Neural cell (in vitro differentiated cells): Measurements from ENCODE around the gene GNAT3. TPM values are rescaled to one million over a fixed set of nuclear protein-coding genes. Genes with fewer than 3 reads are reported as not detected.

ENCODE experiments used
- H2AFZ ChIP-seq: fragments of 200-600, 300-800 bp; sonication (generic), shearing (Covaris generic); 2 replicates; pipeline ENCODE4 v1.6.0; 2014; ENCODE audit warnings: low read depth, mild to moderate bottlenecking, antibody characterized with exemption, low read length, moderate library complexity
- H3F3A ChIP-seq: fragments of 200-600 bp; shearing (Covaris generic); 2 replicates; pipeline ENCODE4 v1.6.1; 2016; ENCODE audit warnings: mild to moderate bottlenecking, moderate library complexity, mixed read lengths, antibody characterized with exemption, low read length; ENCODE audit not compliant: insufficient read depth, poor library complexity, severe bottlenecking
- H3K27ac ChIP-seq: fragments of 200-600, 300-800 bp; sonication (generic), shearing (Covaris generic); 2 replicates; pipeline ENCODE4 v1.5.1; 2014; ENCODE audit warnings: mild to moderate bottlenecking, low read length, moderate library complexity
- H3K27me3 ChIP-seq: fragments of 300-800, 200-600 bp; sonication (generic), shearing (Covaris generic); 2 replicates; pipeline ENCODE4 v1.6.0; 2014; ENCODE audit warnings: mild to moderate bottlenecking, low read depth, low read length, moderate library complexity; ENCODE audit not compliant: insufficient read depth
- H3K36me3 ChIP-seq: fragments of 300-800, 200-600 bp; sonication (generic), shearing (Covaris generic); 2 replicates; pipeline ENCODE4 v1.5.1; 2014; ENCODE audit warnings: mild to moderate bottlenecking, antibody characterized with exemption, low read length, moderate library complexity; ENCODE audit not compliant: insufficient read depth
- H3K4me2 ChIP-seq: fragments of 300-800, 200-600 bp; sonication (generic), shearing (Covaris generic); 2 replicates; pipeline ENCODE4 v1.6.0; 2014; ENCODE audit warnings: mild to moderate bottlenecking, low read length
- H3K4me3 ChIP-seq: fragments of 300-800, 200-600 bp; sonication (generic), shearing (Covaris generic); 2 replicates; pipeline ENCODE4 v1.5.1; 2014; ENCODE audit warnings: mild to moderate bottlenecking, low read length, moderate library complexity
- H3K79me2 ChIP-seq: fragments of 200-600 bp; shearing (Covaris generic); replicated peaks from 2 replicates; pipeline ENCODE4 v1.6.0; 2014; ENCODE audit warnings: mild to moderate bottlenecking, low read length, moderate library complexity; ENCODE audit not compliant: insufficient read depth
- H3K9ac ChIP-seq: fragments of 300-800, 200-600 bp; sonication (generic), shearing (Covaris generic); 2 replicates; pipeline ENCODE4 v1.6.1; 2016; ENCODE audit warnings: mild to moderate bottlenecking, low read length, mixed read lengths
- H3K9me2 ChIP-seq: fragments of 200-600 bp; shearing (Covaris generic); 2 replicates; pipeline ENCODE4 v1.6.1; 2016; ENCODE audit warnings: mild to moderate bottlenecking, low read length, mixed read lengths; ENCODE audit not compliant: insufficient read depth
- H3K9me3 ChIP-seq: fragments of 200-600, 300-800 bp; sonication (generic), shearing (Covaris generic); 2 replicates; pipeline ENCODE4 v1.6.1; 2016; ENCODE audit warnings: mild to moderate bottlenecking, mixed run types, low read length, moderate library complexity, mixed read lengths
- H4K20me1 ChIP-seq: fragments of 200-600 bp; shearing (Covaris generic); 2 replicates; pipeline ENCODE4 v1.6.1; 2016; ENCODE audit warnings: mild to moderate bottlenecking, mixed run types; ENCODE audit not compliant: insufficient read depth
- CTCF ChIP-seq: fragments of 450-650 bp; IDR thresholded peaks from 2 replicates; pipeline ENCODE4 v1.5.1; 2014; ENCODE audit warnings: antibody characterized with exemption, mild to moderate bottlenecking, moderate library complexity; ENCODE audit not compliant: poor library complexity, severe bottlenecking
- EP300 ChIP-seq: fragments of 450-650 bp; conservative IDR thresholded peaks from 2 replicates; pipeline ENCODE4 v1.6.1; 2014; ENCODE audit warnings: antibody characterized with exemption, mild to moderate bottlenecking, moderate library complexity; ENCODE audit not compliant: poor library complexity, severe bottlenecking
- EZH2 ChIP-seq: fragments of 200-600, 300-800 bp; shearing (Covaris generic), sonication (generic); IDR thresholded peaks from 2 replicates; pipeline ENCODE4 v1.6.1; 2014; ENCODE audit warnings: antibody characterized with exemption, low read length, borderline replicate concordance, mild to moderate bottlenecking; ENCODE audit not compliant: insufficient read depth, poor library complexity, severe bottlenecking
- MXI1 ChIP-seq: fragments of 450-650 bp; conservative IDR thresholded peaks from 2 replicates; pipeline ENCODE4 v1.6.1; 2014; ENCODE audit warnings: antibody characterized with exemption, mild to moderate bottlenecking; ENCODE audit not compliant: poor library complexity, severe bottlenecking
- POLR2AphosphoS5 ChIP-seq: IDR thresholded peaks from 2 replicates; pipeline ENCODE4 v1.6.1; 2012
- RAD21 ChIP-seq: fragments of 450-650 bp; conservative IDR thresholded peaks from 2 replicates; pipeline ENCODE4 v1.6.1; 2014; ENCODE audit warnings: antibody characterized with exemption, mild to moderate bottlenecking, moderate library complexity
- SMC3 ChIP-seq: fragments of 450-650 bp; conservative IDR thresholded peaks from 2 replicates; pipeline ENCODE4 v1.6.1; 2014; ENCODE audit warnings: antibody characterized with exemption, mild to moderate bottlenecking, moderate library complexity; ENCODE audit not compliant: poor library complexity
- TAF1 ChIP-seq: IDR thresholded peaks from 2 replicates; pipeline ENCODE4 v1.6.1; 2012; ENCODE audit warnings: low read depth
- polyA plus RNA-seq: library from polyadenylated mRNA; depleted of rRNA; stranded (reverse); fragments of >200 nt; gene quantifications from 2 replicates; pipeline ENCODE4 v1.2.3, GENCODE V29; 2014
- TF ChIP-seq, protein P1 (sequence below): IDR thresholded peaks from 2 replicates; pipeline ENCODE4 v1.6.1; 2012; ENCODE audit warnings: borderline replicate concordance

The GNAT3 gene
- polyA plus RNA-seq, 1 donor from 2014 or later = not detected

DNA sequence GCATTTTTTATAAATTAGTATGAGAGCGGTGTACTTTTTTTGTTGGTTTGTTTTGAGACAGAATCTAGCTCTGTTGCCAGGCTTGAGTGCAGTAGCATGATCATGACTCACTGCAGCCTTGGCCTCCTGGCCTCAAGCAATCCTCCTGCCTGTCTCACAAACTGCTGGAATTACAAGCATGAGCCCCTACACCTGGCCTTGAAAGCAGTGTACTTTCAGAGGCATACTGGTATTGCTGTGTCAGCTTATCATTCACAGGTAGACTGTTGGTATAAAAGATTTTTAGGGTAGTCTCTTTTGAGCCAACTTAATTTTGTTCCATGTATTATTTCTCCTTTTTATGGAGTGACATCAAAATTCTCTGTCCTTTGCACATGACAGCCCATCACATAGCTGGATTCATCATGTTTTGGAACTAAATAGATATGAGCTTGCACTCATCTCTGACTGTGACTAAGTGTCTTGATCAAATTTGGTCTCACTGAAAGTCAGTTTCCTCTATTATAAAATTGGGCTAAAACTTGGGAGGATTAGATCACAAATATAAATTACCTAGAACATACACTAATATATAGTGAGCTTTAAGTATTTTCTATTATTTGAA is 12.4 kb downstream of the GNAT3 start:
- no peaks in the 10 kb centered on the region for H3K36me3 ChIP-seq
- H3K79me2 ChIP-seq = no peaks in the 10 kb centered on the region
- TF ChIP-seq CTCF (no peak), SMC3 (no peak), EZH2 (no peak), EP300 (no peak), TAF1 (no peak), POLR2AphosphoS5 (no peak)
- TF ChIP-seq, protein P1, sequence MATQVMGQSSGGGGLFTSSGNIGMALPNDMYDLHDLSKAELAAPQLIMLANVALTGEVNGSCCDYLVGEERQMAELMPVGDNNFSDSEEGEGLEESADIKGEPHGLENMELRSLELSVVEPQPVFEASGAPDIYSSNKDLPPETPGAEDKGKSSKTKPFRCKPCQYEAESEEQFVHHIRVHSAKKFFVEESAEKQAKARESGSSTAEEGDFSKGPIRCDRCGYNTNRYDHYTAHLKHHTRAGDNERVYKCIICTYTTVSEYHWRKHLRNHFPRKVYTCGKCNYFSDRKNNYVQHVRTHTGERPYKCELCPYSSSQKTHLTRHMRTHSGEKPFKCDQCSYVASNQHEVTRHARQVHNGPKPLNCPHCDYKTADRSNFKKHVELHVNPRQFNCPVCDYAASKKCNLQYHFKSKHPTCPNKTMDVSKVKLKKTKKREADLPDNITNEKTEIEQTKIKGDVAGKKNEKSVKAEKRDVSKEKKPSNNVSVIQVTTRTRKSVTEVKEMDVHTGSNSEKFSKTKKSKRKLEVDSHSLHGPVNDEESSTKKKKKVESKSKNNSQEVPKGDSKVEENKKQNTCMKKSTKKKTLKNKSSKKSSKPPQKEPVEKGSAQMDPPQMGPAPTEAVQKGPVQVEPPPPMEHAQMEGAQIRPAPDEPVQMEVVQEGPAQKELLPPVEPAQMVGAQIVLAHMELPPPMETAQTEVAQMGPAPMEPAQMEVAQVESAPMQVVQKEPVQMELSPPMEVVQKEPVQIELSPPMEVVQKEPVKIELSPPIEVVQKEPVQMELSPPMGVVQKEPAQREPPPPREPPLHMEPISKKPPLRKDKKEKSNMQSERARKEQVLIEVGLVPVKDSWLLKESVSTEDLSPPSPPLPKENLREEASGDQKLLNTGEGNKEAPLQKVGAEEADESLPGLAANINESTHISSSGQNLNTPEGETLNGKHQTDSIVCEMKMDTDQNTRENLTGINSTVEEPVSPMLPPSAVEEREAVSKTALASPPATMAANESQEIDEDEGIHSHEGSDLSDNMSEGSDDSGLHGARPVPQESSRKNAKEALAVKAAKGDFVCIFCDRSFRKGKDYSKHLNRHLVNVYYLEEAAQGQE = no peak
- no peak overlapping the region for H3K9ac ChIP-seq
- H3K27me3 ChIP-seq = no peaks in the 10 kb centered on the region
- no peak overlapping the region for H3K27ac ChIP-seq
- H2AFZ ChIP-seq = no peak overlapping the region
- no peak overlapping the region for H3K4me2 ChIP-seq
- no peaks in the 10 kb centered on the region for H4K20me1 ChIP-seq
- H3F3A ChIP-seq = no peaks in the 10 kb centered on the region
- no peaks in the 10 kb centered on the region for H3K9me3 ChIP-seq
- H3K4me3 ChIP-seq = no peak overlapping the region
- H3K9me2 ChIP-seq = no peaks in the 10 kb centered on the region

GRCh38 chr7:80498481-80499349 is 13.1 kb downstream of the GNAT3 start:
- Histone ChIP-seq H2AFZ (no peak overlapping the region), H3K4me2 (no peak overlapping the region), H3K9me2 (no peaks in the 10 kb centered on the region), H3K9ac (no peak overlapping the region), H3K79me2 (no peaks in the 10 kb centered on the region), H3K27me3 (no peaks in the 10 kb centered on the region), H3K4me3 (no peak overlapping the region), H4K20me1 (no peaks in the 10 kb centered on the region), H3F3A (no peaks in the 10 kb centered on the region), H3K27ac (no peak overlapping the region), H3K9me3 (no peaks in the 10 kb centered on the region), H3K36me3 (no peaks in the 10 kb centered on the region)
- TF ChIP-seq POLR2AphosphoS5 (no peak), MXI1 (no peak), RAD21 (no peak), SMC3 (no peak), TAF1 (no peak), EZH2 (no peak), EP300 (no peak), CTCF (no peak)
- TF ChIP-seq, protein P1 = no peak
